ENCODE data around the gene SCN2A.

GRCh38 chr2:165417009-165417408, 177.8 kb downstream of the SCN2A start:
- TF ChIP-seq CTCF (IDR thresholded peaks at IDR 0.05): no peak
- no peak for TF ChIP-seq POLR2A (IDR thresholded peaks at IDR 0.05)

All from body of pancreas (tissue), 4 donors.